ENCODE measurements around the gene CAMK2N2.

- TF ChIP-seq CTCF (IDR thresholded peaks at IDR 0.05) (no peak), EZH2 (IDR thresholded peaks at IDR 0.05) (no peak)
These were observed 21.6 kb downstream of the CAMK2N2 start for GRCh38 chr3:184239708-184240107.

Data from neural progenitor cell (in vitro differentiated cells).